ENCODE results near the gene KCNJ12.

Gene KCNJ12

DNA sequence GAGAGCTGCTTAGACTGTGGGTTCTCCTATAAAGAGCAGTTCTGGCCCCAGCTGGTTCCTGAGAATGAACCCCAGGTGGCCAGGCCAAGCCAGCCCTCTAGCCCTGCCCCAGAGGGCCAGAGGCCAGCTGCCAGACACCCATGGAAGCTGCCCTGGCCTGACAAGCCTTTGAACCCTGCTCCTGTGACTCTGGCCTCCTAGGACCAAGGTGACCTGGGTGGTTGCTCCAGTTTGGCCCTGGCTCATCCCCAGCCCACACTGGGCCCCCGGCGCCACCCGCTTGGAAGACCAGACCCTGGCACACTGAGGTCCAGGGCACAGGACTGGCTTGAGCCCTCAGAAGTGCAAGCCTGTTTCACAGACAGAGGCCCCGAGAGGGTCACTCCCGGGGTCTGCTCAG is 6.8 kb upstream of the KCNJ12 start:
- H3K27ac ChIP-seq (ENCODE audit: extremely low read depth, low read depth, low read length), result no peak overlapping the region

DNA sequence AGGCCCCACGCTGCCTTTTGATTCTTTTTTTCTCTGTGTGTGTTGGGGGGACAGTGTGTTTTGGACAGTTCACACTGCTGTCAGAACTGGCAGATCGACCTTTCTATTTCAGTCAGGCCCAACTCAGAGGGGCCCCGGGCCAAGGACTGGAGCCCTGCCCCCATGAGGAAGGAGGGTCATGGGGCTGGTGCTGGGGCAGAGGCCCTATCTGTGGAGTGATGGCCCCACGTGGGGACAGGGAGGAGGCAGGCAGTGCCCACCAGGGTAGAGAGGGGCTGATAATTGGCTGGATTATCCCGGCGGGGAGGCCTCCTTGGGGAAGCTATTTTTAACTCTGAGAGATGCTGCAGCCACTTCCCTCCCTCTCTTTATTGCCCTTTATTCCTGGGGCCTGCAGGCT is 5.7 kb upstream of the KCNJ12 start:
- ChIA-PET POLR2A (no interaction called here), CTCF (interaction anchor here (1.0 kb wide), 1 partner anchor 142 kb away, joined by 3 read pairs; no protein-coding TSS in a partner anchor)
- peaks cover 6% of the 10 kb centered on the region for H3K4me1 ChIP-seq (ENCODE audit: control insufficient read depth, insufficient read depth, low read length)
- no peak overlapping the region; the same call in 1 of the 2 replicates for H3K27ac ChIP-seq (ENCODE audit: extremely low read depth, low read depth, low read length)
- no peak overlapping the region for H3K4me3 ChIP-seq (ENCODE audit: low read depth, low read length)
- no peaks in the 10 kb centered on the region for H3K36me3 ChIP-seq (ENCODE audit: control insufficient read depth in 2 of 2, insufficient read depth in 1 of 2, low read length in 2 of 2)
- H3K9me3 ChIP-seq (ENCODE audit: control insufficient read depth, insufficient read depth, low read depth, low read length), result no peaks in the 10 kb centered on the region
- TF ChIP-seq SP7 (tag by site-specific recombination; IDR thresholded peaks at IDR 0.05) (peak; percentile 11; the same call in 1 of the 2 replicates), ZNF544 (tag by site-specific recombination; IDR thresholded peaks at IDR 0.05) (no peak), YY1 (tag by site-specific recombination; IDR thresholded peaks at IDR 0.05) (no peak), ZNF404 (tag by site-specific recombination; IDR thresholded peaks at IDR 0.05) (no peak), ZNF837 (tag by site-specific recombination; IDR thresholded peaks at IDR 0.05) (no peak), ZNF26 (tag by site-specific recombination; IDR thresholded peaks at IDR 0.05) (no peak), HIC1 (tag by site-specific recombination; IDR thresholded peaks at IDR 0.05) (no peak), ZNF610 (tag by site-specific recombination; IDR thresholded peaks at IDR 0.05; ENCODE audit: borderline replicate concordance) (0 out of 2 replicates have a peak, but pooled peaks have one; percentile 16), ZNF514 (tag by site-specific recombination; IDR thresholded peaks at IDR 0.05) (no peak), ZNF660 (tag by site-specific recombination; IDR thresholded peaks at IDR 0.05) (no peak), ZNF561 (tag by site-specific recombination; IDR thresholded peaks at IDR 0.05; ENCODE audit: borderline replicate concordance) (no peak), ZFP37 (tag by site-specific recombination; IDR thresholded peaks at IDR 0.05) (no peak)
- TF ChIP-seq, protein P1, sequence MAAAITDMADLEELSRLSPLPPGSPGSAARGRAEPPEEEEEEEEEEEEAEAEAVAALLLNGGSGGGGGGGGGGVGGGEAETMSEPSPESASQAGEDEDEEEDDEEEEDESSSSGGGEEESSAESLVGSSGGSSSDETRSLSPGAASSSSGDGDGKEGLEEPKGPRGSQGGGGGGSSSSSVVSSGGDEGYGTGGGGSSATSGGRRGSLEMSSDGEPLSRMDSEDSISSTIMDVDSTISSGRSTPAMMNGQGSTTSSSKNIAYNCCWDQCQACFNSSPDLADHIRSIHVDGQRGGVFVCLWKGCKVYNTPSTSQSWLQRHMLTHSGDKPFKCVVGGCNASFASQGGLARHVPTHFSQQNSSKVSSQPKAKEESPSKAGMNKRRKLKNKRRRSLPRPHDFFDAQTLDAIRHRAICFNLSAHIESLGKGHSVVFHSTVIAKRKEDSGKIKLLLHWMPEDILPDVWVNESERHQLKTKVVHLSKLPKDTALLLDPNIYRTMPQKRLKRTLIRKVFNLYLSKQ (tag by site-specific recombination; IDR thresholded peaks at IDR 0.05; ENCODE audit: borderline replicate concordance), result no peak
- TF ChIP-seq, protein P2, sequence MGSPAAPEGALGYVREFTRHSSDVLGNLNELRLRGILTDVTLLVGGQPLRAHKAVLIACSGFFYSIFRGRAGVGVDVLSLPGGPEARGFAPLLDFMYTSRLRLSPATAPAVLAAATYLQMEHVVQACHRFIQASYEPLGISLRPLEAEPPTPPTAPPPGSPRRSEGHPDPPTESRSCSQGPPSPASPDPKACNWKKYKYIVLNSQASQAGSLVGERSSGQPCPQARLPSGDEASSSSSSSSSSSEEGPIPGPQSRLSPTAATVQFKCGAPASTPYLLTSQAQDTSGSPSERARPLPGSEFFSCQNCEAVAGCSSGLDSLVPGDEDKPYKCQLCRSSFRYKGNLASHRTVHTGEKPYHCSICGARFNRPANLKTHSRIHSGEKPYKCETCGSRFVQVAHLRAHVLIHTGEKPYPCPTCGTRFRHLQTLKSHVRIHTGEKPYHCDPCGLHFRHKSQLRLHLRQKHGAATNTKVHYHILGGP (tag by site-specific recombination; IDR thresholded peaks at IDR 0.05), result no peak

More for the DNA sequence above, 6.8 kb upstream of the KCNJ12 start:
- TF ChIP-seq REST (tag by site-specific recombination; IDR thresholded peaks at IDR 0.05), result no peak
- no peak for TF ChIP-seq ZBTB48 (tag by site-specific recombination; IDR thresholded peaks at IDR 0.05)
- TF ChIP-seq ZNF311 (tag by site-specific recombination; IDR thresholded peaks at IDR 0.05; ENCODE audit: borderline replicate concordance), result no peak
- TF ChIP-seq WT1 (tag by site-specific recombination; IDR thresholded peaks at IDR 0.05), result no peak
- no peak for TF ChIP-seq ZNF146 (tag by site-specific recombination; IDR thresholded peaks at IDR 0.05)
- no peak for TF ChIP-seq ZBTB17 (tag by site-specific recombination; IDR thresholded peaks at IDR 0.05)
- no peak for TF ChIP-seq ZNF324 (tag by site-specific recombination; IDR thresholded peaks at IDR 0.05)
- no peak for TF ChIP-seq ZNF211 (tag by site-specific recombination; IDR thresholded peaks at IDR 0.05; ENCODE audit: low read depth)
- no peak for TF ChIP-seq ZNF645 (tag by site-specific recombination; IDR thresholded peaks at IDR 0.05)
- Histone ChIP-seq H3K4me3 (ENCODE audit: low read depth, low read length) (no peak overlapping the region), H3K4me1 (ENCODE audit: control insufficient read depth, insufficient read depth, low read length) (peaks cover 6% of the 10 kb centered on the region), H3K9me3 (ENCODE audit: control insufficient read depth, insufficient read depth, low read depth, low read length) (no peaks in the 10 kb centered on the region), H3K36me3 (ENCODE audit: control insufficient read depth in 2 of 2, insufficient read depth in 1 of 2, low read length in 2 of 2) (no peaks in the 10 kb centered on the region)
- CTCF ChIA-PET, result no interaction called here
- POLR2A ChIA-PET, result no interaction called here
